A673 (cell line): ENCODE measurements around the gene STX5. TPM values are rescaled to one million over a fixed set of nuclear protein-coding genes. Genes with fewer than 3 reads are reported as not detected.
A peak's percentile ranks its signal among the peaks of the same experiment; 100 is the strongest.

ENCODE experiments used
- BruUV-seq: library from RNA; stranded (reverse); fragments of 400-500 nt; replicated peaks from 2 replicates; lab custom pipeline; 2021; lab: Mats Ljungman, UMichigan
- CTCF ChIA-PET: fragments of 300-600 bp; sonication (Branson Sonifier 250); formaldehyde crosslinking; loops from one replicate; lab custom pipeline; 2022; ENCODE audit warnings: antibody characterized with exemption; lab: Charles Lee
- POLR2A ChIA-PET: fragments of 300-600 bp; sonication (Branson Sonifier 250); formaldehyde crosslinking; loops from one replicate; lab custom pipeline; 2022; ENCODE audit warnings: antibody characterized with exemption; ENCODE audit not compliant: low non-redundant PET; lab: Charles Lee
- DNase-seq: peaks from one replicate; pipeline ENCODE4 v3.0.0-alpha.2; 2015; ENCODE audit warnings: low spot score
- H3K27ac ChIP-seq: fragments of 200-600 bp; sonication (generic); 2 replicates; pipeline ENCODE4 v1.5.1; 2016; ENCODE audit warnings: mixed run types, low read depth, mild to moderate bottlenecking, mixed read lengths, antibody characterized with exemption, low read length; ENCODE audit not compliant: poor library complexity, severe bottlenecking
- H3K27me3 ChIP-seq: fragments of 200-600 bp; sonication (generic); replicated peaks from 2 replicates; pipeline ENCODE4 v1.6.1; 2017; ENCODE audit warnings: mixed run types, low read depth, mild to moderate bottlenecking, mixed read lengths, antibody characterized with exemption, low read length; ENCODE audit not compliant: insufficient read depth, poor library complexity
- H3K36me3 ChIP-seq: fragments of 200-600 bp; sonication (generic); 2 replicates; pipeline ENCODE4 v1.6.1; 2016; ENCODE audit warnings: mixed run types, mild to moderate bottlenecking, mixed read lengths, antibody characterized with exemption, low read length; ENCODE audit not compliant: insufficient read depth, poor library complexity, severe bottlenecking
- H3K4me1 ChIP-seq: fragments of 200-600 bp; sonication (generic); 2 replicates; pipeline ENCODE4 v1.6.1; 2017; ENCODE audit warnings: mixed run types, mild to moderate bottlenecking, mixed read lengths, antibody characterized with exemption, low read length; ENCODE audit not compliant: insufficient read depth, poor library complexity, severe bottlenecking
- H3K4me3 ChIP-seq: fragments of 200-600 bp; sonication (generic); 2 replicates; pipeline ENCODE4 v1.5.1; 2016; ENCODE audit warnings: low read depth, mixed run types, mild to moderate bottlenecking, mixed read lengths, low read length; ENCODE audit not compliant: poor library complexity, severe bottlenecking
- H3K9me3 ChIP-seq: fragments of 200-600 bp; sonication (generic); 2 replicates; pipeline ENCODE4 v1.6.1; 2016; ENCODE audit warnings: mixed run types, low read depth, mild to moderate bottlenecking, mixed read lengths, antibody characterized with exemption, low read length; ENCODE audit not compliant: poor library complexity, severe bottlenecking
- EZH2 ChIP-seq: fragments of 200-600 bp; sonication (generic); IDR thresholded peaks from 2 replicates; pipeline ENCODE4 v1.6.1; 2017; ENCODE audit warnings: borderline replicate concordance, low read depth, mild to moderate bottlenecking, mixed read lengths, antibody characterized with exemption, low read length; ENCODE audit not compliant: poor library complexity, severe bottlenecking
- intact Hi-C: fragments of 100-400 bp; cut with micrococcal nuclease; formaldehyde crosslinking; loops from one replicate; pipeline ENCODE4 v1.10.0; 2022; ENCODE audit not compliant: unreplicated experiment
- total RNA-seq: library from RNA; stranded (reverse); gene quantifications from 2 replicates; pipeline ENCODE4 v1.2.3, GENCODE V29; 2021
- TF ChIP-seq, protein P1 (sequence below): fragments of 300-800, 200-600 bp; sonication (generic); conservative IDR thresholded peaks from 2 replicates; pipeline ENCODE4 v1.5.1; 2017; ENCODE audit warnings: low read depth, mild to moderate bottlenecking, antibody characterized with exemption, low read length, moderate library complexity, mixed read lengths

STX5 gene
- total RNA-seq, 1 experiment from 2014 or later, result 29.2 TPM

DNA sequence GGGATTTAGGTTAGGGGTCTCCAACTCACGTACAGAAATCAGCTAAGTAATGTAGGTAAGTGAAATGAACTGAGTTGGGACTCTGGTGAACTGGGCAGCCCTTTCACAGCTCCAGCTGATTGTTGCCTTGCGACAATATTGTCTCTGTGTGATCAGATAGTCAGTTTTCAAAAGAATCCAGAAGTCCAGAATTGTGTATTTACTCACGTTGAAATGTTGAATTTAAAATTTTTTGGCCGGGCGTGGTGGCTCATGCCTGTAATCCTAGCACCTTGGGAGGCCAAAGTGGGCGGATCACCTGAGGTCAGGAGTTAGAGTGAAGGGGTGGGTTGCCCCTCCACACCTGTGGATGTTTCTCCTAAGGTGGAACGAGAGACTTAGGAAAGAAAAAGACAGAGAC lies 26.4 kb upstream of the STX5 start:
- no peak for DNase-seq
- TF ChIP-seq, protein P1, sequence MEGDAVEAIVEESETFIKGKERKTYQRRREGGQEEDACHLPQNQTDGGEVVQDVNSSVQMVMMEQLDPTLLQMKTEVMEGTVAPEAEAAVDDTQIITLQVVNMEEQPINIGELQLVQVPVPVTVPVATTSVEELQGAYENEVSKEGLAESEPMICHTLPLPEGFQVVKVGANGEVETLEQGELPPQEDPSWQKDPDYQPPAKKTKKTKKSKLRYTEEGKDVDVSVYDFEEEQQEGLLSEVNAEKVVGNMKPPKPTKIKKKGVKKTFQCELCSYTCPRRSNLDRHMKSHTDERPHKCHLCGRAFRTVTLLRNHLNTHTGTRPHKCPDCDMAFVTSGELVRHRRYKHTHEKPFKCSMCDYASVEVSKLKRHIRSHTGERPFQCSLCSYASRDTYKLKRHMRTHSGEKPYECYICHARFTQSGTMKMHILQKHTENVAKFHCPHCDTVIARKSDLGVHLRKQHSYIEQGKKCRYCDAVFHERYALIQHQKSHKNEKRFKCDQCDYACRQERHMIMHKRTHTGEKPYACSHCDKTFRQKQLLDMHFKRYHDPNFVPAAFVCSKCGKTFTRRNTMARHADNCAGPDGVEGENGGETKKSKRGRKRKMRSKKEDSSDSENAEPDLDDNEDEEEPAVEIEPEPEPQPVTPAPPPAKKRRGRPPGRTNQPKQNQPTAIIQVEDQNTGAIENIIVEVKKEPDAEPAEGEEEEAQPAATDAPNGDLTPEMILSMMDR, result no peak
- no peak for TF ChIP-seq EZH2
- Histone ChIP-seq H3K27me3 (no peaks in the 10 kb centered on the region), H3K4me3 (peak overlapping the region; percentile 70), H3K9me3 (no peaks in the 10 kb centered on the region), H3K4me1 (peaks cover 31% of the 10 kb centered on the region), H3K27ac (peak overlapping the region; percentile 92), H3K36me3 (peaks cover 21% of the 10 kb centered on the region)
- BruUV-seq, result no TSS peak
- ChIA-PET CTCF (interaction anchor here (0.5 to 0.7 kb wide), 2 partner anchors 131 to 479 kb away, joined by 3 to 6 read pairs; partner anchors contain the start of gene HNRNPUL2), POLR2A (no interaction called here)
- intact Hi-C loops, result loop anchor here (5.0 to 10.0 kb wide), 2 partner anchors 126 to 263 kb away; partner anchors contain the start of gene TUT1

DNA sequence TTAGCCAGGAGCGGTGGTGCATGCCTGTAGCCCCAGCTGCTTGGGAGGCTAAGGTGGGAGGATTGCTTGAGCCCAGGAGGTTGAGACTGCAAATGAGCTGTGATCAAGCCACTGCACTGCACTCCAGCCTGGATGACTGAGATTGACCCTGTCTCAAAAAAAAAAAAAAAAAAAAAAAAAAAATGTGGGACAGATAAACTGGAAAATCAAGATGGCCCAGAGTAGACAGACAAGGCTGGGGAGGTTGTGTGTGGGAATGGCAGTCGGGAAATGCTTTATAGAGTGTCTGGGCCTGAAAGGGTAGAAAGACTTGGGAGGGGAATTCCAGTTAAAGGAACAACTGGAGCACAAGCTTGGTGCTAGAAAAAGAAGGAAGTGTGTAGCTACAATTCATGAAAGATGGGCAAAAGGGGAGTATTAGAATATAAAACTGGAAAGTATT lies 25.7 kb upstream of the STX5 start:
- DNase-seq, result no peak
- no peaks in the 10 kb centered on the region for H3K27me3 ChIP-seq
- no TSS peak for BruUV-seq
- CTCF ChIA-PET, result interaction anchor here (0.5 to 0.7 kb wide), 3 partner anchors 130 to 478 kb away, joined by 3 to 6 read pairs (median 3); partner anchors contain the start of gene HNRNPUL2
- peaks cover 27% of the 10 kb centered on the region for H3K36me3 ChIP-seq
- H3K4me1 ChIP-seq, result peaks cover 31% of the 10 kb centered on the region
- POLR2A ChIA-PET, result interaction anchor here (0.6 kb wide), 1 partner anchor 130 kb away, joined by 7 read pairs; the partner anchor contains the start of gene HNRNPUL2
- intact Hi-C loops, result loop anchor here (5.0 to 10.0 kb wide), 2 partner anchors 125 to 263 kb away; partner anchors contain the start of gene TUT1
- peak overlapping the region; percentile 92 for H3K27ac ChIP-seq
- no peaks in the 10 kb centered on the region for H3K9me3 ChIP-seq
- TF ChIP-seq, protein P1, result no peak
- peak overlapping the region; percentile 70 for H3K4me3 ChIP-seq

DNA sequence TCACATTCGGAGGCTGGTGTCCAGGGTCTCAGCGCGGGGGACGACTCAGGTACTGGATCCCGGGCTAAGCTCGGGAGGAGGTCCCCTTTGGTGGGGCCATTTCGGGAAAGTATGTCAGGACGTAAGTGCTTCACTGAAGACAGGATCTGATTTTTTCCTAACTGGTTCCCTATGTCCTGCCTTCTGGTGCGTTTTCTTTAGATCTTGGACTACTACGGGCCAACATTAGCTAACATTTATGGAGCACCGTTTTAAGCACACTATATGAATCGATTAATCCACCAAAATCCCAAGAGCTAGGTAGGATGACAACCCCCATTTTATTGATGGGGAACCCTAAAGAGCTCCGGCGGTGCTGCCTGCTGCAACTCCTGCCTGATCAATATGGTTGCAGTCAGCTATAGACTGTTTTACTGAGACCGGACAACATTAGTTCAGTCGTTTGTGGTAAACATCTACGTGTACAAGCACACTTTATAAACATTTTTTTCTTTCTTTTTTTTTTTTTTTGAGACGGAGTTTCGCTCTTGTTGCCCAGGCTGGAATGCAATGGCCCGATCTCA lies 24.6 kb upstream of the STX5 start:
- peak overlapping the region; percentile 70 for H3K4me3 ChIP-seq

More for the DNA sequence above, 24.6 kb upstream of the STX5 start:
- no peak for DNase-seq
- Histone ChIP-seq H3K27ac (peak overlapping the region; percentile 92), H3K9me3 (no peaks in the 10 kb centered on the region), H3K4me1 (peaks cover 20% of the 10 kb centered on the region), H3K27me3 (no peaks in the 10 kb centered on the region), H3K36me3 (peaks cover 39% of the 10 kb centered on the region)
- CTCF ChIA-PET, result interaction anchor here (0.5 to 1.2 kb wide), 4 partner anchors 24 to 103 kb away, joined by 3 read pairs; partner anchors contain the start of genes SLC3A2, STX5 and ZBTB3
- POLR2A ChIA-PET, result interaction anchor here (0.6 to 3.6 kb wide), 5 partner anchors 8 to 184 kb away, joined by 4 to 27 read pairs (median 5); partner anchors contain the start of genes HNRNPUL2, LBHD1 and SLC3A2
- TF ChIP-seq, protein P1, result no peak
- TF ChIP-seq EZH2, result no peak
- intact Hi-C loops, result loop anchor here (5.0 to 10.0 kb wide), 2 partner anchors 124 to 262 kb away; partner anchors contain the start of gene TUT1
- TSS peak; percentile 85 for BruUV-seq
